HG03095 (cell line): ENCODE results near the gene MYL4.
"Not testable (repeated sequence)": the region's sequence is repeated elsewhere in the genome, so short reads cannot be mapped to it uniquely, and the experiment has no call there.

Experiments
- ATAC-seq: cut with Tn5 transposase; IDR thresholded peaks from one replicate; pipeline ENCODE4 v1.9.1; 2021; ENCODE audit warnings: moderate library complexity; ENCODE audit not compliant: unreplicated experiment

MYL4 gene

GRCh38 chr17:47239967-47240651, 31.0 kb downstream of the MYL4 start:
- ATAC-seq, result no peak

GRCh38 chr17:47240806-47241205, 31.7 kb downstream of the MYL4 start:
- no peak for ATAC-seq

- ATAC-seq, result no peak
Measured at GRCh38 chr17:47242648-47243047, 33.5 kb downstream of the MYL4 start.

GRCh38 chr17:47243737-47244598, 34.8 kb downstream of the MYL4 start:
- no peak for ATAC-seq

GRCh38 chr17:47244697-47245096, 35.5 kb downstream of the MYL4 start:
- ATAC-seq, result no peak

GRCh38 chr17:47246120-47246519, 37.0 kb downstream of the MYL4 start:
- no peak for ATAC-seq

- no peak for ATAC-seq
Measured at GRCh38 chr17:47250855-47251254, 41.7 kb downstream of the MYL4 start.

- ATAC-seq, result no peak
Measured at GRCh38 chr17:47251421-47251940, 42.3 kb downstream of the MYL4 start.

- ATAC-seq, result no peak
Measured at GRCh38 chr17:47252209-47252608, 43.1 kb downstream of the MYL4 start.

- ATAC-seq, result no peak
Measured at GRCh38 chr17:47252766-47253512, 43.8 kb downstream of the MYL4 start.

- peak; percentile 84 for ATAC-seq
Measured at GRCh38 chr17:47253541-47254402, 44.6 kb downstream of the MYL4 start, which contains the start of gene ITGB3. TSS of gene ITGB3 (plus strand) at chr17:47253827. CDS start at chr17:47253862, 35 bp downstream.

- no peak for ATAC-seq
Measured at GRCh38 chr17:47254403-47254943, 45.3 kb downstream of the MYL4 start.

GRCh38 chr17:47257651-47258339, 48.6 kb downstream of the MYL4 start:
- no peak for ATAC-seq

- no peak for ATAC-seq
Measured at GRCh38 chr17:47262586-47262985, 53.4 kb downstream of the MYL4 start.

GRCh38 chr17:47264166-47264565, 55.0 kb downstream of the MYL4 start:
- no peak for ATAC-seq

- no peak for ATAC-seq
Measured at GRCh38 chr17:47265983-47266541, 56.9 kb downstream of the MYL4 start.

- ATAC-seq, result no peak
Measured at GRCh38 chr17:47266782-47267181, 57.6 kb downstream of the MYL4 start.

GRCh38 chr17:47267354-47267828, 58.2 kb downstream of the MYL4 start:
- ATAC-seq, result no peak

- ATAC-seq, result not testable (repeated sequence)
Measured at GRCh38 chr17:47268964-47269363, 59.8 kb downstream of the MYL4 start.
